Measurements from ENCODE around the gene GPA33.

DNA sequence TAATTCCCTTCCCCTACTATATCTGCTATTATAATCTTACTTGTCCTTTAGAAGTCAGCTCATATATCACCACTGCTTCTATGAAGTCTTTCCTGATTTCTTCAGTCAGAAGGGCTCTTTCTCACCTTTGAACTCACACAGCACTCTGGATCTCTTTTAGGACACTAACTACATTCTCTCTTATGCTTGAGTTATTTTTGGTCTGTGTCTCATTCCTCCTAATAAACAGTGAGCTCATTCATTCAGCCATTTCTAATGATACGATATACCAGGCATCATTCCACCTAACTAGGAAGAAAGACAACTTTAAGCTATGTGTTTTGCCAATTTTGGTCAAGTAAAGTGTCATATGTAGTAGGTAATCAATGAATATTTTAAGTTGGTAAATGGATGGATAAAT, 2.5 kb upstream of the GPA33 start:
- TF ChIP-seq, protein P1, sequence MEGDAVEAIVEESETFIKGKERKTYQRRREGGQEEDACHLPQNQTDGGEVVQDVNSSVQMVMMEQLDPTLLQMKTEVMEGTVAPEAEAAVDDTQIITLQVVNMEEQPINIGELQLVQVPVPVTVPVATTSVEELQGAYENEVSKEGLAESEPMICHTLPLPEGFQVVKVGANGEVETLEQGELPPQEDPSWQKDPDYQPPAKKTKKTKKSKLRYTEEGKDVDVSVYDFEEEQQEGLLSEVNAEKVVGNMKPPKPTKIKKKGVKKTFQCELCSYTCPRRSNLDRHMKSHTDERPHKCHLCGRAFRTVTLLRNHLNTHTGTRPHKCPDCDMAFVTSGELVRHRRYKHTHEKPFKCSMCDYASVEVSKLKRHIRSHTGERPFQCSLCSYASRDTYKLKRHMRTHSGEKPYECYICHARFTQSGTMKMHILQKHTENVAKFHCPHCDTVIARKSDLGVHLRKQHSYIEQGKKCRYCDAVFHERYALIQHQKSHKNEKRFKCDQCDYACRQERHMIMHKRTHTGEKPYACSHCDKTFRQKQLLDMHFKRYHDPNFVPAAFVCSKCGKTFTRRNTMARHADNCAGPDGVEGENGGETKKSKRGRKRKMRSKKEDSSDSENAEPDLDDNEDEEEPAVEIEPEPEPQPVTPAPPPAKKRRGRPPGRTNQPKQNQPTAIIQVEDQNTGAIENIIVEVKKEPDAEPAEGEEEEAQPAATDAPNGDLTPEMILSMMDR (IDR thresholded peaks at IDR 0.05): no peak
- TF ChIP-seq POLR2AphosphoS5 (IDR thresholded peaks at IDR 0.05; ENCODE audit: insufficient read depth in 1 of 2, low read depth in 1 of 2) (no peak), POLR2A (IDR thresholded peaks at IDR 0.05) (no peak)
